HepG2 (cell line): Measurements from ENCODE around the gene ITSN2. TPM values are rescaled to one million over a fixed set of nuclear protein-coding genes. Genes with fewer than 3 reads are reported as not detected.

Source experiments
- ATAC-seq: fragments of 200-7000 bp; cut with Tn5 transposase; 3 replicates; pipeline ENCODE4 v1.9.1; 2020; ENCODE audit warnings: mild to moderate bottlenecking, moderate library complexity
- BruUV-seq: library from RNA; stranded (reverse); fragments of 400-500 nt; replicated peaks from 2 replicates; lab custom pipeline; 2021; lab: Mats Ljungman, UMichigan
- CTCF ChIA-PET: fragments of 300-600 bp; formaldehyde crosslinking; extraction: SDS; loops from one replicate; lab custom pipeline; 2021; ENCODE audit warnings: low total read pairs, inconsistent platforms, low intra/inter-chr PET ratio; lab: Yijun Ruan, JAX
- POLR2A ChIA-PET: fragments of 350-600 bp; sonication (Branson Sonifier 250); formaldehyde crosslinking; loops from one replicate; lab custom pipeline; 2020; ENCODE audit warnings: antibody characterized with exemption, inconsistent platforms; lab: Yijun Ruan, JAX
- DNase-seq: peaks from one replicate; pipeline ENCODE4 v3.0.0-alpha.2; 2015; ENCODE audit warnings: low spot score
- FAIRE-seq: peaks from 3 replicates; lab custom pipeline; 2011; peaks lifted over from hg19 to GRCh38; lab: Jason Lieb, UNC
- H2AFZ ChIP-seq: one replicate; pipeline ENCODE4 v1.6.1; 2011; ENCODE audit warnings: low read length, inconsistent platforms
- H3K27ac ChIP-seq: fragments of 300-600 bp; 3 replicates; pipeline ENCODE4 v1.8.0; 2011; ENCODE audit warnings: mixed run types, mild to moderate bottlenecking, mixed read lengths, low read length, inconsistent platforms; ENCODE audit not compliant: insufficient read depth; ENCODE audit errors: extremely low read length
- H3K27me3 ChIP-seq, 2 experiments: fragments of 200-600 bp in 1 of 2; 2 replicates in 1 of 2; 3 replicates in 1 of 2; pipeline versions ENCODE4 v1.6.0 to v1.8.0; 2011; ENCODE audit warnings: low read length in 2 of 2, mild to moderate bottlenecking in 2 of 2, moderate library complexity in 2 of 2, inconsistent platforms in 1 of 2; ENCODE audit not compliant: insufficient read depth in 2 of 2, control insufficient read depth in 1 of 2
- H3K36me3 ChIP-seq, 2 experiments: fragments of 200-600 bp in 1 of 2; replicated peaks in 1 of 2; 2 replicates in 1 of 2; 3 replicates in 1 of 2; pipeline versions ENCODE4 v1.5.1 to v1.8.0; 2011; ENCODE audit warnings: low read length in 2 of 2, inconsistent platforms in 1 of 2; ENCODE audit not compliant: insufficient read depth in 2 of 2, control insufficient read depth in 1 of 2
- H3K4me1 ChIP-seq: 2 replicates; pipeline ENCODE4 v1.5.1; 2012; ENCODE audit warnings: low read length, inconsistent platforms; ENCODE audit not compliant: insufficient read depth
- H3K4me2 ChIP-seq: 2 replicates; pipeline ENCODE4 v1.6.0; 2011; ENCODE audit warnings: low read depth, low read length, inconsistent platforms
- H3K4me3 ChIP-seq, 3 experiments: fragments of 200-600 bp in 1 of 3; sonication (generic), shearing (Covaris generic) in 1 of 3; replicated peaks in 1 of 3; 2 replicates each; pipeline ENCODE4 v1.5.1; 2011 to 2016; ENCODE audit warnings: low read length in 3 of 3, inconsistent platforms in 2 of 3, low read depth in 2 of 3, mild to moderate bottlenecking in 2 of 3, control low read depth in 1 of 3, mixed read lengths in 1 of 3; ENCODE audit not compliant: insufficient read depth in 1 of 3
- H3K79me2 ChIP-seq: one replicate; pipeline ENCODE4 v1.6.1; 2011; ENCODE audit warnings: low read length, inconsistent platforms; ENCODE audit not compliant: insufficient read depth
- H3K9ac ChIP-seq: 2 replicates; pipeline ENCODE4 v1.6.0; 2011; ENCODE audit warnings: mild to moderate bottlenecking, low read depth, low read length, inconsistent platforms; ENCODE audit not compliant: insufficient read depth
- H3K9me3 ChIP-seq: 2 replicates; pipeline ENCODE4 v1.5.1; 2012; ENCODE audit warnings: mild to moderate bottlenecking, low read length
- H4K20me1 ChIP-seq: 2 replicates; pipeline ENCODE4 v1.6.0; 2011; ENCODE audit warnings: inconsistent platforms, mild to moderate bottlenecking, low read length, moderate library complexity; ENCODE audit not compliant: insufficient read depth
- FOSL2 ChIP-seq: sonication (generic); formaldehyde crosslinking; IDR thresholded peaks from 2 replicates; pipeline ENCODE4 v1.4.0; 2020; ENCODE audit warnings: missing genetic modification reagents
- HNRNPH1 ChIP-seq: fragments of 200-400 bp; formaldehyde crosslinking; optimal IDR thresholded peaks from 2 replicates; pipeline ENCODE3; 2017; ENCODE audit warnings: mild to moderate bottlenecking, low read depth, low read length
- MATR3 ChIP-seq: sonication (generic); formaldehyde crosslinking; IDR thresholded peaks from 2 replicates; pipeline ENCODE4 v1.4.0; 2020; ENCODE audit warnings: missing genetic modification reagents
- NFYB ChIP-seq: sonication (generic); formaldehyde crosslinking; IDR thresholded peaks from 2 replicates; pipeline ENCODE4 v1.4.0; 2020; ENCODE audit warnings: missing genetic modification reagents
- NR2F6 ChIP-seq, 2 experiments: IDR thresholded peaks; 2 replicates each; pipeline ENCODE4 v1.6.1; 2016; ENCODE audit warnings: antibody characterized with exemption in 1 of 2, mild to moderate bottlenecking in 1 of 2
- RAD21 ChIP-seq: fragments of 450-650 bp; formaldehyde crosslinking; IDR thresholded peaks from 2 replicates; pipeline ENCODE4 v1.5.0; 2020; ENCODE audit warnings: mild to moderate bottlenecking
- SP4 ChIP-seq: sonication (generic); formaldehyde crosslinking; IDR thresholded peaks from 2 replicates; pipeline ENCODE4 v1.8.1; 2023; ENCODE audit warnings: mild to moderate bottlenecking, missing genetic modification reagents
- TCF12 ChIP-seq, 2 experiments: fragments of 450-650 bp in 1 of 2; sonication (generic) in 1 of 2; formaldehyde crosslinking in 1 of 2; IDR thresholded peaks; 2 replicates each; pipeline versions ENCODE4 v1.6.1 to v1.8.0; 2017 to 2022; ENCODE audit warnings: antibody characterized with exemption in 1 of 2, mild to moderate bottlenecking in 1 of 2, missing genetic modification reagents in 1 of 2, moderate library complexity in 1 of 2
- ZNF296 ChIP-seq: sonication (generic); formaldehyde crosslinking; conservative IDR thresholded peaks from 2 replicates; pipeline ENCODE4 v1.5.0; 2020; ENCODE audit warnings: mild to moderate bottlenecking, missing genetic modification reagents
- ZNF337 ChIP-seq: sonication (generic); formaldehyde crosslinking; IDR thresholded peaks from 2 replicates; pipeline ENCODE4 v1.5.1; 2020; ENCODE audit warnings: missing genetic modification reagents, low read depth, mild to moderate bottlenecking, borderline replicate concordance
- ZNF652 ChIP-seq: IDR thresholded peaks from 2 replicates; pipeline ENCODE4 v1.6.1; 2016; ENCODE audit warnings: low read depth, borderline replicate concordance
- ZNF841 ChIP-seq: sonication (generic); formaldehyde crosslinking; IDR thresholded peaks from 2 replicates; pipeline ENCODE4 v1.8.1; 2023; ENCODE audit warnings: missing genetic modification reagents, borderline replicate concordance
- WGBS: methylation state at CpG from one replicate; pipeline ENCODE4 v1.1.6; 2017; ENCODE audit warnings: low lambda C conversion rate; 5-methylcytosine and 5-hydroxymethylcytosine counted together
- in situ Hi-C: cut with HindIII; loops from 2 replicates; pipeline ENCODE4 v1.10.0; 2017; ENCODE audit warnings: low pct_unique_long_range_greater_than_20kb; ENCODE audit not compliant: extremely low pct_ligation_motif_present
- intact Hi-C: fragments of 100-400 bp; cut with micrococcal nuclease; formaldehyde crosslinking; loops from one replicate; pipeline ENCODE4 v1.10.0; 2022; ENCODE audit not compliant: unreplicated experiment
- polyA plus RNA-seq, 8 experiments: library from polyadenylated mRNA; depleted of rRNA in 3 of 8; stranded (reverse) in 7 of 8; unstranded in 1 of 8; fragments of >200 nt; fragmentation: Illumina TruSeq in 4 of 8; extraction: Trizol in 4 of 8; gene quantifications; 2 replicates each; pipeline versions ENCODE4 v1.2.1 to v1.2.3, GENCODE V29; 2011 to 2016; ENCODE audit warnings: low read depth in 4 of 8, missing spikeins in 1 of 8, mixed read lengths in 1 of 8; ENCODE audit not compliant: insufficient read depth in 1 of 8
- total RNA-seq, 5 experiments: library from RNA; depleted of rRNA; stranded (reverse); fragments of >200 nt; fragmentation: Illumina TruSeq; extraction: Trizol; gene quantifications; 2 replicates each; pipeline ENCODE4 v1.2.3, GENCODE V29; 2016; ENCODE audit warnings: low read depth in 1 of 5
- TF ChIP-seq, protein P1 (sequence below): sonication (generic); formaldehyde crosslinking; IDR thresholded peaks from 2 replicates; pipeline ENCODE4 v1.5.0; 2020; ENCODE audit warnings: missing genetic modification reagents
- TF ChIP-seq, protein P2 (sequence below): sonication (generic); formaldehyde crosslinking; IDR thresholded peaks from 2 replicates; pipeline ENCODE4 v1.5.1; 2020; ENCODE audit warnings: mild to moderate bottlenecking, moderate library complexity, missing genetic modification reagents
- TF ChIP-seq, protein P3 (sequence below): sonication (generic); formaldehyde crosslinking; IDR thresholded peaks from 2 replicates; pipeline ENCODE4 v1.8.0; 2022; ENCODE audit warnings: low read depth, missing genetic modification reagents

The ITSN2 gene
- total and polyA plus RNA-seq, 2 of the 13 experiments (the other 11 are each of a cell fraction or from before 2014, with no cell fraction given): 26.0 to 26.6 TPM

GRCh38 chr2:24350826-24351626 lies 9.3 kb downstream of the ITSN2 start:
- Histone ChIP-seq H3K36me3 (no peaks in the 10 kb centered on the region), H3K9me3 (no peaks in the 10 kb centered on the region), H3K4me3 (no peak overlapping the region), H3K79me2 (peaks cover 72% of the 10 kb centered on the region), H4K20me1 (no peaks in the 10 kb centered on the region), H3K4me2 (no peak overlapping the region), H3K4me1 (peaks cover 6% of the 10 kb centered on the region), H3K27me3 (no peaks in the 10 kb centered on the region), H3K27ac (no peak overlapping the region), H2AFZ (no peak overlapping the region), H3K9ac (no peak overlapping the region)
- DNase-seq (no peak), FAIRE-seq (no peak), ATAC-seq (no peak)
- CTCF ChIA-PET: no interaction called here
- POLR2A ChIA-PET: interaction anchor here (1.0 kb wide), 1 partner anchor 9 kb away, joined by 3 read pairs; the partner anchor contains the start of gene ITSN2
- 96% methylated on average over 7 of the region's 7 CpGs for WGBS
- in situ Hi-C loops: no loop called here
- intact Hi-C loops: no loop called here
- BruUV-seq: no TSS peak
- TF ChIP-seq FOSL2 (no peak), ZNF296 (CRISPR knock-in tag) (no peak), SP4 (CRISPR knock-in tag) (no peak), ZNF652 (CRISPR knock-in tag) (no peak), MATR3 (CRISPR knock-in tag) (no peak), ZNF841 (no peak), NR2F6 (IDR thresholded peaks at IDR 0.05) (no peak), NR2F6 (CRISPR knock-in tag; IDR thresholded peaks at IDR 0.05) (no peak), RAD21 (CRISPR knock-in tag) (no peak), ZNF337 (CRISPR knock-in tag) (no peak), TCF12 (IDR thresholded peaks at IDR 0.05) (no peak), TCF12 (CRISPR knock-in tag; IDR thresholded peaks at IDR 0.05) (no peak), HNRNPH1 (no peak), NFYB (CRISPR knock-in tag) (no peak)
- TF ChIP-seq, protein P1, sequence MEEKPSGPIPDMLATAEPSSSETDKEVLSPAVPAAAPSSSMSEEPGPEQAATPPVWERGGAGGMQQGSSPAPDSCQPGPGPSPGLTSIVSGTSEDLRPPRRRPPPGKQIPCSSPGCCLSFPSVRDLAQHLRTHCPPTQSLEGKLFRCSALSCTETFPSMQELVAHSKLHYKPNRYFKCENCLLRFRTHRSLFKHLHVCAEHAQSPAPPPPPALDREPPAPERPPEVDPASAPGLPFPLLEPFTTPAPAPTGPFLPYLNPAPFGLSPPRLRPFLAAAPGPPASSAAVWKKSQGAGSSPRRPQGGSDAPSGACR (CRISPR knock-in tag): no peak
- TF ChIP-seq, protein P2, sequence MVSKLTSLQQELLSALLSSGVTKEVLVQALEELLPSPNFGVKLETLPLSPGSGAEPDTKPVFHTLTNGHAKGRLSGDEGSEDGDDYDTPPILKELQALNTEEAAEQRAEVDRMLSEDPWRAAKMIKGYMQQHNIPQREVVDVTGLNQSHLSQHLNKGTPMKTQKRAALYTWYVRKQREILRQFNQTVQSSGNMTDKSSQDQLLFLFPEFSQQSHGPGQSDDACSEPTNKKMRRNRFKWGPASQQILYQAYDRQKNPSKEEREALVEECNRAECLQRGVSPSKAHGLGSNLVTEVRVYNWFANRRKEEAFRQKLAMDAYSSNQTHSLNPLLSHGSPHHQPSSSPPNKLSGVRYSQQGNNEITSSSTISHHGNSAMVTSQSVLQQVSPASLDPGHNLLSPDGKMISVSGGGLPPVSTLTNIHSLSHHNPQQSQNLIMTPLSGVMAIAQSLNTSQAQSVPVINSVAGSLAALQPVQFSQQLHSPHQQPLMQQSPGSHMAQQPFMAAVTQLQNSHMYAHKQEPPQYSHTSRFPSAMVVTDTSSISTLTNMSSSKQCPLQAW (CRISPR knock-in tag): no peak
- TF ChIP-seq, protein P3, sequence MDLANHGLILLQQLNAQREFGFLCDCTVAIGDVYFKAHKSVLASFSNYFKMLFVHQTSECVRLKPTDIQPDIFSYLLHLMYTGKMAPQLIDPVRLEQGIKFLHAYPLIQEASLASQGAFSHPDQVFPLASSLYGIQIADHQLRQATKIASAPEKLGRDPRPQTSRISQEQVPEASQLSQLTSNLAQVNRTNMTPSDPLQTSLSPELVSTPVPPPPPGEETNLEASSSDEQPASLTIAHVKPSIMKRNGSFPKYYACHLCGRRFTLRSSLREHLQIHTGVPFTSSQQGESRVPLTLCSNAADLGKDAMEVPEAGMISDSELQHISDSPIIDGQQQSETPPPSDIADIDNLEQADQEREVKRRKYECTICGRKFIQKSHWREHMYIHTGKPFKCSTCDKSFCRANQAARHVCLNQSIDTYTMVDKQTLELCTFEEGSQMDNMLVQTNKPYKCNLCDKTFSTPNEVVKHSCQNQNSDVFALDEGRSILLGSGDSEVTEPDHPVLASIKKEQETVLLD (CRISPR knock-in tag): no peak
